Right renal pelvis (tissue), 4 donors: ENCODE results near the gene USP47. TPM values are rescaled to one million over a fixed set of nuclear protein-coding genes. Genes with fewer than 3 reads are reported as not detected.
"Not testable (repeated sequence)": the region's sequence is repeated elsewhere in the genome, so short reads cannot be mapped to it uniquely, and the experiment has no call there.

Source experiments
- DNase-seq, 4 donors: peaks; one replicate each; pipeline ENCODE4 v3.0.0-alpha.2; 2013; ENCODE audit warnings: low read depth in 4 of 4, low spot score in 3 of 4, missing footprints in 1 of 4
- polyA plus RNA-seq, 4 donors: library from polyadenylated mRNA; unstranded; fragments of 120-200 nt; gene quantifications; one replicate each; pipeline ENCODE4 v1.2.1, GENCODE V29; 2013; ENCODE audit not compliant: insufficient read length in 4 of 4

USP47 gene
- polyA plus RNA-seq, 4 donors = 75.0 to 90.0 (median 84.8) TPM

DNA sequence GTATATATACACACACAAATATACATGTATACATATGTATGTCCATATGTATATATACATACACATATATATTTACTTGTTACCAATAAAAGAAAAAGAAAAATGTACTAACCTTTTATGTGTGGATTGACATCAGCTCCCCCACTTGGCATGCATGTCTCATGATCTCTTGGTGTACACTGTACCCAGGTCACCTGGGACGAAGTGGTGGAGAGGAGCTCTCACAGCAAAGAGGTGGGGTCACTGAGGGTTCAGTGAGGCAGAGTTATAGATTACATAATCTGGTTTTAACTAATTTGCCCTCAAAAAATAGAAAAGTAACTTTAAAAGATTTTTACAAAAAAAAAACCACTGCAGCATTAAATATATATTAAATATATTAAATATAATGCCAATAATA is 15.5 kb upstream of the USP47 start:
- no peak for DNase-seq

DNA sequence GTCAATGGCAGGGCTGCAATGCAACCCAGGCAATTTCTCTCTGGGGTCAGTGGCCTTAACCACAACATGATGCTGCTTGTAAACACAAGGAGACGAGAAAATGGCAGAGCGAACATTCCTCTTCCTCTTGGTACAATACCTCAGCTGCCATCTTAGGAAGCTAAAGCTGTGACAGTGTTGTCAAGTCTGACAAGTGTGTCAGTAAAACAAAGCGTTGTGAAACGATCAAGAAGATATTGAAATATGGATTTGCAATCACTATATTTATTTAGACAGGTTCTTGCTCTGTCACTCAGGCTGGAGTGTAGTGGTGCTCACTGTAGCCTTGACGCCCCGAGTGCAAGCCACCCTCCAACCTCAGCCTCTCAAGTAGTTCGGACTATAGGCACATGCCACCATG is 14.5 kb upstream of the USP47 start:
- no peak for DNase-seq

DNA sequence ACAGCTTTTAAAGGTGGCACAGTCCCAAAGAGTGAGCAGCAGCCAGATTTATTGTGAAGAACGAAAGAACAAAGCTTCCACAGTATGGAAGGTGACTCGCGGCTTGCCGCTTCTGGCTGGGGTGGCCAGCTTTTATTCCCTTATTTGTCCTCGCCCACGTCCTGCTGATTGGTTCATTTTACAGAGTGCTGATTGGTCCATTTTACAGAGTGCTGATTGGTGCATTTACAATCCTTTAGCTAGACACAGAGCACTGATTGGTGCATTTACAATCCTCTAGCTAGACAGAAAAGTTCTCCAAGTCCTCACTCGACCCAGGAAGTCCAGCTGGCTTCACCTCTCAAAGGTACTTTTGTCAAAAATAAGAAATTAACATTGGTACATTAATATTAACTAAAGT is 10.4 kb upstream of the USP47 start:
- DNase-seq = not testable (repeated sequence)

DNA sequence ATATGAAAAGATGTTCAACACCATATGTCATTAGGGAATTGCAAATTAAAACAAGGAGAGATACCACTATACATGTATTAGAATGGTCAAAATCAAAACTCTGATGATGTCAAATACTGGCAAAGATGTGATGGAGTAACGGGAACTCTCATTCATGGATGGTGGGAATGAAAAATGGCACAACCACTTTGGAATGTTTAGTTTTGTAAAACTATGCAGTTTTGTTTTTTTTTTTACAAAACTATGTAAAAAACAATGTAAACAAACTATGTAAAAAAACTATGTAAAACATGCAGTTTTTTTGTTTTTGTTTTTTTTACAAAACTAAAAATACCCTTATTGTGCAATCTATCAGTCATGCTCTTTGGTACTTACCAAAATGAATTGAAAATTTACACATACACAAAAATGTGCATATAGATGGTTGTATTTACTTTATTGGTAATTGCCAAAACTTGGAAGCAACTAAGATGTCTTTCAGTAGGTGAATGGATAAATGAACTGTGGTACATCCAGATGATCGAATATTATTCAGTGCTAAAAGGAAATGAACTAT is 5.0 kb upstream of the USP47 start:
- no peak for DNase-seq

DNA sequence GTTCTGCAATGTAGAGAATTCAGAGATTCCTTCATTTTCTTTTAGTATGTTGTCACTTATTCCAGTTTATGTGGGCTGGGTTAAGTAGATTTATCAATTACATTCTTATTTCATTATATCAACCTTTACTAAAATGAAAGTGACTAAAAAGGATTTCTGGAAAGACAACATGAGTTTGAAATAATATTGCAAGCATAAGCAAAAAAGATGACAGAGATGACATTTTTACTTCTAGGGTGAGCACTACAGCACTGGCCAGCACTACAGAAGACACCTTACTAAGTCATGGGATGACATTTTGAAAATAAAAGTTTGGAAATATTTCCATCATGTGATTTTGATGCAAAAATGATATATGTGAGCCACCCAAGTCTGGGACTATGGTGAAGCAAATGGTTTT is 2.1 kb upstream of the USP47 start:
- DNase-seq = no peak

DNA sequence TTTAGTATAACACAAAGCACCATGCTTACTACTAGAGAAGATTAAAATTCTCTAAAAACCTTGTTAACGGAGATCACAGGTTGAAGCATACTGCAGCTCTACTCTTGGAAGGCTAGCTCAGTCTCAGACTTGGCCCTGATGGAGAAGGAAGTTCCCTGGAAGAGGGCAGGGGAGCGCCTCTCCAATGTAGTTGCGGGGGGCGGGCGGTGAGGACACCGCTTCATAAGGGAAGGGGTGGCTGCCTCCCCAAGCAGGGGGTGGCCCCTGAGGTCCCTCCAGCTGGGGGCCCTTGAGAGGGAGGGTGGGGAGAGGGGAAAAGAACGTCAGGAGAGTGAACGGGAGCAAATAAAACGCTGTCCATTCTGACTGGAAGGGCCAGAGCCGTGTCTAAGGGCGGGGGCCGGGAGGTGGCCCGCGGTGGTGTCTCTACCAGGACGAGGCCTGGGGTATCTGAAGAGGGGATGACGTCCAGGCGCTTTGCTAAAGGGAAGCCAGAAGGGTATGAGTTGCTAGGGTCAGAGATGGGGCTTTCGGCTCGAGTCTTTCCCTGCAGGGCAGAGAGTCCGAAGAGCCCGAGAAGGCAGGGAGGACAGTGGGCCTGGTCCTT is 553 bp upstream of the USP47 start:
- DNase-seq = peak in 3 of 4 donors; percentile 29 to 60 (median 49)

DNA sequence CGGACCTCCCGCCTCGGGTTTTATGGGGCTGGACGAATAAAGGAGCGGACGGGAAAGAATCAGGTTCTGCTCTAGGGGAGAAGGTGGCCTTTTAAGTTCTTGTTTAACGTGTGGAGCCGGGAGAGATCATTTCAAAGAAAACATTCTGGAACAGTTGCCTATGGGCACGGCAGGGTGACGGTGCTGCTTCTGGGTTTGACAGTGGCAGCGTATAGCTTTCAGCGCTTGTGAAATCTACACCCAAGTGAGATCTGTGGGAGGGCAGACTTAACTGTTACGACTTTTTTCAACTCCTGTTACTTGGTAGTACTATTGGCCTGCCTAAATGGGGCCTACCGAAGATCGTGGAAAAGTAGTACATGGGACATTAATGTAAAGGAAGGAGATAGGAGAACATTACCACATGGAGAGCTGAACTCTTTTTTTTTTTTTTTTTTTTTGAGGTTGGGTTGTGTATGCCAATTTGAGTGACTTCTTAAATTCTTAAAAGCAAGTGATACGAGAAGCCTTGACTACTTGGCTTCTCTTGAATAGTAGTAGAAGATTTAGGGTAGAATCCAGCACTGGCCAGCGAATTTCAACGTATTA is 743 bp downstream of the USP47 start:
- DNase-seq = peak; percentile 63 to 73 (median 69)

DNA sequence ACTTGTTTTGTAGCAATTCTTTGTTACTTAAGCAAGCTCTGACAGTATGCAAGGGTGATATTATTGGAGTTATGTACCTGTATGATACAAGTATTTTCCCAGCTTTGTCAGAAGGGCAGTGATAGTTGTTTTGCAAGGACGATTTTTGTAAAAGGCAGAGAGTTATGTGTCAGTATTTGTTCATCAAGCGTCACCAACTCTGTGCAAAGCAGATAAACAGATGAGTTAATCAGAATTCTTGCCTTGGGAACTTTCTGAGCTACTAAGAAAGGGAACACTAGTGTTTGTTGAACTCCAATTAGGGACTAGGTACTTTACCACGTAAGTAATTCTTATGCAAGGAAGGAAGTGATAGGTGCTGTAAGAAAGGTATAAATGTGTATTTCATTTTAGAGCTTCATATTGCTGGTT is 1.4 kb downstream of the USP47 start:
- DNase-seq = no peak

DNA sequence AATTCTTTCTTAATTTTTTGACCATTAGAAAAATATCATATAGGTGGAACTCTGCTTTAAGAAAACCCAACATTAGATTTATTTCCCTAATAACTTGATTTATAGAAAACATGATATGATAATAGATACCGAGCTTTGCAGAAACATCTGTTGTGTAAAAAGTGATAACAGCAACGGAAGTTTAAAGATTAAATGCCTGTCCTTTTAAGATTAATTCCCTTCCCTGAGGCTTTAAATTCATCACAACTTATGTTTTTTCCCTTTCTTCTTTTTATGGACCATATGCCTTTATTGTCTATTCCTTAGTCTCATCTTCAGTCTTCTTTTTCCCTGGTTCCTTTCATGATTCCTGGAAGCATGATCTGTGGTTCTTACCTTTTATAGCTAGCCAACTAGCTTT is 1.9 kb downstream of the USP47 start:
- DNase-seq = no peak

DNA sequence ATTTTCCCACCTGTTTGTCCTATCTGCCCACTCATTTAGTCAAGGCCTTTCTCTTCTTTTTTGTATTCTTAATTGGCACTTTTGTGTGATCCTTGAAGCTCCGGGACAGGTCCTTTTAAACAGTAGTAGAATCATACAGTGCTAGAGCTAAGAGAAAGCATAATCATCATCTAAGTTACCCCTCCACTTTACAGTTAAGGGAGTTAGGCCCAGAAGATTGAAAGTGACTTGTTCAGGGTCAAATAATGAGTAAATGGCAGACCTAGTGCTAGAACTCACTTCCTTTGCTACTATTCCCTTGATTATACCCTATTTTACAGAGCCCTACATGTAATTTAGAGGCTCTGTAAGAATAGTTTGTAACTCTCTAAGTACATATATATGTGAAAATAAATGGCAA is 2.5 kb downstream of the USP47 start:
- no peak for DNase-seq

DNA sequence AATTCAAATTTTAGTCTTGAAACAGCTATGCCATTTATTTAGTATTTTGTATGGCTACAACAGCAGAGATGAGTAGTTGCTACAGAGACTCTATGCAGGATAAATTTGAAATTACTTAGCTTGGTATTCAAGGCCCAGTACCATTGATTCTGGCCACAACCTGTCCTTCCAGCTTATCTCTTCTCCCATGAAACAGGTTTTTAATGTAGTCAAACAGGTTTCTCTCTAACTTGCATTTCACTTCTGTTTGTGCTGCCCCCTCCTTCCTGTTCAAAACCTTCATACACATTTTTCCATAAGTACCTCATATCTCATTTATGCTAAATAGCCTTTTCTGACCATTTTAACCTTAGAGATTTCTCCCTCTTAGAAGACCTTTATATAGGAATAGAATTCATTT is 3.3 kb downstream of the USP47 start:
- DNase-seq = peak in 1 of 4 donors; percentile 28

DNA sequence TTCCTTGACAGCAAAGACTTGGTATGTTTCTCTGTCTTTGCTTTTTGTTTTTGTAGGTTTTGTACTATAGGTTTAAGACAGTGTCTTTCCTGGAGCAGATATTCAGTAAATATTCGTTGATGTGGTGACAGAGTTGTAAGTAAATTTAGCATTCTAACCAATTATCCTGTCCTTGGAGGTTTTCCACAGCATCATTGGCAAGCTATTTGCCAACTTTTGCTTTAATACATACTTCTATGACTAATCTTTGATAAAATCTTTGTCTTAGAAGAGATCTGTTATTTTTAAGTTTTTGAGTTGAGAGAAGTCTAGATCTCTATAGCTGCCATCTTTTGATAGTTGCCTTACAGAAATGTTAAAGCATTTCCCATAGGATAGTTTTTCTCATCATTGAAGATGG is 3.8 kb downstream of the USP47 start:
- no peak for DNase-seq

DNA sequence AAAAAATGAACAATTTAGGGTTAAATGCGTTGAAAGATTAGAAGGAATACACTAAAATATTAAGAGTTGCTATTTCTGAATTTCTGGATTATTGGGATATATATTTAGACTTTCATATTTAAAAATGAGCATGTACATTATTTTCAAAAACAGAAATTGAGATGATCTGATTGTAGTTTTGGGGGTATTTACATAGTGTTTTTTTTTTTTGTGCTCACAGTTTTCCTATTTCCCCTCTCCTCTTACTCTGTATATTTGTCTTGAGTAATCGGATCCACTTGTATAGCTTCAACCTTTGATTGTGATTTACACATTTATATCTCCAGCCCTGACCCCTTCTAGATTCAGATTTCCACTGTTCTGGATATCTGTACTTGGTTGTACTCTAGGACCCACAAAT is 5.3 kb downstream of the USP47 start:
- DNase-seq = no peak

DNA sequence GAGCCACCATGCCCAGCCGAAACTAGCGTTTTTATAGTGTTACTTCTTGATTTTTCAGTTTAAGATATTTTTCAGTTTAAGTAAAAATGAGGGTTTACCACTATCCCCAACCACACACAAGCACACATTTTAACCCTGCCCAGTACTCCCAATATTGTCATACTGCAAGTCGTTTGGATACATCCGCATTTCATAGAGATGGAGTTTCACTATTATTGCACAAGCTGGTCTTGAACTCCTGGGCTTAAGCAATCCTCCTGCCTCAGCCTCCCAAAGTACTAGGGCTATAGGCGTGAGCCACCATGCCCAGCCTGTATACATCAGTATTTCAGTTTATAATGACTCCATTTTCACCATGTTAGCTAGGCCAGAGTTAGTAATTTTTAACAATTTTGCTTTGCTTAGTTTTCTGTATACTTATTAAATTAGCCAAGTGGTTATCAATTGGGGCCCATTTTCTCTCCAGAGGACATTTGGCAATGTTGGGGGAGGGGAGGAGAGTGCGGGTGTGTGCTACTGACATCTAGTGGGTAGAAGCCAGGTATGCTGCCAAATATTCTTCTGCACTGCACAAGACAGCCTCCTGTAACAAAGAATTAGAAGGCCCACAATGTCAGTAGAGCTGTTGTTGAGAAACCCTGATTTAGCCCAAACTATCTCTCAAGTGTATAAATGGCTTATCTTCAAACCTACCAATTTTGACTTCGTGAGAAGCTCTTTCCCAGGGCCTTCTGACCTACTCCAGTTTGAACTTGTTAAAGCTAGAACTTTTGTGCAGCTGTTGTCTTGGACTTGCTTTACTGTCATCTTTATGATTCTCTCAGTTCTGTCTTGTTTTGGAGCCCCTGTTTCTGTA is 7.3 kb downstream of the USP47 start:
- DNase-seq = no peak

DNA sequence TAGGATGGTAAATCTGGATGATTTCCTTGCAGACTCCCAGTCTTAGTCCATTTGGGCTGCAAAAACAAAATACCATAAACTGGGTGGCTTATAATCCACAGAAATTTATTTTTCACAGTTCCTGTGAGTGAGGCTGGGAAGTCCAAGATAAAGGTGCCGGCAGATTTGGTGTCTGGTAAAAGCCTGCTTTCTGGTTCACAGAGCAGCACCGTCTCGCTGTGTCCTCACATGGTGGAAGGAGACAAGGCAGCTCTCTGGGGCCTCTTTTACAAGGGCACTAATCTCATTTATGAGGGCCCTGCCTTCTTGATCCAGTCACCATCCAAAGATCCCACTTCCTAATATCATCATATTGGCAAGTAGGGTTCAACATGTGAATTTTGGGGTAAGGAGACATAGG is 8.9 kb downstream of the USP47 start:
- DNase-seq = no peak

DNA sequence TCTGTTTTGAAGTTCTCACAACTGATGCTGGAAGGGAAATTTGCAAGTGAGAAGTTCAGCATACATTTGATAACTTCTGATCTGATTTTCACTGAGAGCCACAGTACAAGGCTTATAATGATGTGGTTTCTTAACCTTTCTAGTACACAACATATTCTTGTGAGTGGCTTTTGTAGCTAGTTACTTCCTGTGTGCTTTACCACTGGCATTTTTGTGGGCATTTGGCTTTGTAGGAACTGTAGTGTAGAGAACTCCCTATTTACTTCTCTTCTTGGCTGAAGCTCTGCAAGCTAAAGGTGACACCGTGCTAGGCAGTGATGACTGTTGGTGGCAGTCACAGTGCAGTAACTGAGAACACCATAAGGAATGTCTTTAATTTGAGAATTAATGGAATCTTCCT is 14.9 kb downstream of the USP47 start:
- no peak for DNase-seq

DNA sequence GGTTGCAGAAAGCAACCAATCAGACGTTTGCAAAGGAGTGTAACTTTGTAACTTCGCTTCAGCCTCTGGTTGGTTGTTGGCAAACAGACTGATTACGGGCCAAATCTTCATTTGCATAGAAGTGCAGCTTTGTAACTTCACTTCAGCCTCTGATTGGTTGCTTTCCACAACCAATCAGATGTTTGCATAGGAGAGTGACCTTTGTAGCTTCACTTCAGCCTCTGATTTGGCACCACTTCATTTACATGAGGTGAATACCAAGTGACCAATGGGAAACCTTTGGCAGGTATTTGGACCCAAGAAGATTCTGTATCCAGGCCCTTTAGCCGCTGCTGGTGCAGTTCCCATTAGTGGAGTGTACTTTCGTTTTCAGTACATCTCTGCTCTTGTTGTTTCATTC is 16.0 kb downstream of the USP47 start:
- DNase-seq = no peak

DNA sequence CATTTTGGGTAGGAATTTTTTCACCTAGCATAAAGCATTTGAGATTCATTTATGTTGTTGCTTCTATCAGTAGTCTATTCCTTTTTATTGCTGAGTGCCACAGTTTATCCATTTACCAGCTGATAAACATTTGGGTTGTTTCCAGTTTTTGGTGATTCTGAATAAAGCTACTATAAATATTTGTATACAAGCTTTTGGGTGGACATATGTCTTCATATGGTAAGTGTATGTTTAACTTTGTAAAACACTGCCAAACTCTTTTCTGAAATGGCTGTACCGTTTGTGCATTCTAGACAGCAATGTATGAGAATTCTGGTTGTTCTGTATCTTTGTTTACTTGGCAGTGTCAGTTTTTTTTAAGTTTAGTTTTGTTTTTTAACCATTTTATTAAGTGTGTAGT is 16.9 kb downstream of the USP47 start:
- DNase-seq = no peak

DNA sequence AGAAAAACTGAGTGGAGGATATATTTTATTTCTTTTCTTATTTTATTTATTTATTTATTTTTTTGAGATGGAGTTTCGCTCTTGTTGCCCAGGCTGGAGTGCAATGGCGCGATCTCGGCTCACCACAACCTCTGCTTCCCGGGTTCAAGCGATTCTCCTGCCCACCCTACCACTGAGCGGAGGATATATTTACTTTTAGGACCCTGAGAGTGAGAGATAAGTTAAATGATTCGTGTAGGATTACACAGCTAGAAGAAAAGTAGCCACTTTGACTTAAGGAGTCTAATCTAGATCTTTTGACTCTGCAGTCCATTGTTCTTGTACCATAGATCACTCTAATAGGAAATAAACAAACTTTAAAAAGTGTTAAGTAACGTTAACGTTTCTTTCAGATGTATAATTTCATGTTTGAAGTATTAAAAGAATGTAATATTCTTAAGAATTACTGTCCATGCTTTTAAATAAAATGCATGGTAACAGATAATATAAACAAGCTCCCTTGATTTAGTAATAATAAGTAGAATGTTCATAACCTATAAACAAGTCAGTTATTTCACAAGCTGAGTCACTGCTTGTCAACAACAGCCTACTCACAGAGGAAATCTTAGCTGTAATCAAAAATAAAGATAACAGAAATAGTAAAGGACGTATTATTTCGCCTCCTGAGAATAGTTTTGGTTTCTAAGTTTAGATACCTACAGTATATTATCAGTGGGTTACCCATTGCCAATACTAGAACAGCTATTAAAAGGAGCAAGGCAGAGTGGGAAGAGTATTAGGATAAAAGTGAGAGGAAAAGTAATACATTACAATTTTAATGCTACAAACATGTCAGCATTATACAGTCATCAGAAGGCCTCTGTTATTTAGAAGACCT is 18.6 kb downstream of the USP47 start:
- DNase-seq = no peak

DNA sequence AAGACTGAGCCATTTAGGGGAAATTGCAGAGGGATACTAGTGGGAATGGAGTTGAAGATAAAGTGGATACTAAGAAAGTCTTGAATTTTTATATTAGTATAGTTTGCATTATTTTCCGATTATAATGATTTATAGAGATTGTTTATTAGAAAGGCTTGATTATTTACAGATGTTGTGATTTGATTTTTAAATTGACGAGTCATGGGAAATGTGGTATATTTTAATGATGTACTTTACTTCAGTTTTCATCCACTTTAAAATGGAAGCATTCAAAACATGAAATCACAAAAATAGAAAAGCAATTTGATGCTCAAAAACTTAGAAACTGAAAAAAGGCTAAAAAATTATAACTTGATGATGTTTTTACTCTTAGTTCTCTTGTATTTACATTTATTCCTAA is 21.2 kb downstream of the USP47 start:
- no peak for DNase-seq

DNA sequence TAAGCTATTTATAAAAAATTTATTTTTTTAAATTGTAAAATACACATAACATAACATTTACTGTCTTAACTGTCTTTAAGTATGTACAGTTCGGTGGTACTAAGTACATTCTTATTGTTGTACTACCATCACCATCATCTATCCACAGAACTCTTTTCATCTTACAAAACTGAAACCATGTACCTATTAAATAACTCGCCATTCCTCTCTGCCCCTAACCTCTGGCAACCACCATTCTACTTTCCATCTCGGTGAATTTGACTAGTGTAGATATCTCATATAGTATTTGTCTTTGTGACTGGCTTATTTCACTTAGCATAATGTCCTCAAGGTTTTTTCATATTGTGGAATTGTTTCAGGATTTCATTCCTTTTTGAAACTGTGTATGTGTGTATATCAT is 22.6 kb downstream of the USP47 start:
- no peak for DNase-seq
